ENCODE measurements around the gene SCFD2. TPM values are rescaled to one million over a fixed set of nuclear protein-coding genes. Genes with fewer than 3 reads are reported as not detected.

The SCFD2 gene
- total and polyA plus RNA-seq, 12 donors, result 2.9 to 15.0 (median 9.7) TPM

GRCh38 chr4:53089936-53090729 lies 275.7 kb downstream of the SCFD2 start:
- intact Hi-C loops (cut with DNase I), result loop anchor here in 2 of 10 donors (10.0 kb wide), 2 partner anchors 55 to 75 kb away; no protein-coding TSS in a partner anchor
- peaks cover 0 to 30% (median 8%) of the 10 kb centered on the region in 9 donors for H3K4me1 ChIP-seq
- peak in 6 of 8 donors; percentile 29 to 51 (median 44) for ATAC-seq

GRCh38 chr4:53088152-53088551 lies 277.7 kb downstream of the SCFD2 start:
- peak in 1 of 8 donors; percentile 55 for ATAC-seq
- Histone ChIP-seq H3K27me3 (no peaks in the 10 kb centered on the region), H3K36me3 (no peaks in the 10 kb centered on the region), H3K4me3 (no peak overlapping the region), H3K4me1 (peaks cover 0 to 30% (median 8%) of the 10 kb centered on the region in 9 donors), H3K27ac (no peak overlapping the region), H3K9me3 (peaks cover 0 to 37% (median 11%) of the 10 kb centered on the region in 11 donors)
- intact Hi-C loops (cut with DNase I), result loop anchor here in 2 of 10 donors (10.0 kb wide), 2 partner anchors 53 to 77 kb away; no protein-coding TSS in a partner anchor
- DNase-seq, result no peak
- WGBS, 2 donors, result 66 to 90% methylated on average over 1 of the region's 1 CpG
- no peak for TF ChIP-seq CTCF (IDR thresholded peaks at IDR 0.05)

More at GRCh38 chr4:53089936-53090729, 275.7 kb downstream of the SCFD2 start:
- no peak for DNase-seq
- no peaks in the 10 kb centered on the region for H3K27me3 ChIP-seq
- no peak overlapping the region for H3K4me3 ChIP-seq
- H3K27ac ChIP-seq, result peak overlapping the region in 1 of 10 donors; percentile 11
- no peaks in the 10 kb centered on the region for H3K36me3 ChIP-seq
- H3K9me3 ChIP-seq, result peaks cover 0 to 18% (median 7%) of the 10 kb centered on the region in 11 donors
- no peak for TF ChIP-seq CTCF (IDR thresholded peaks at IDR 0.05)

GRCh38 chr4:53076374-53076958 lies 289.4 kb downstream of the SCFD2 start:
- H3K27ac ChIP-seq, result no peak overlapping the region
- no peaks in the 10 kb centered on the region for H3K9me3 ChIP-seq
- no peak for TF ChIP-seq CTCF (IDR thresholded peaks at IDR 0.05)
- intact Hi-C loops (cut with DNase I), result no loop called here
- H3K36me3 ChIP-seq, result no peaks in the 10 kb centered on the region
- ATAC-seq, result peak in 7 of 8 donors; percentile 46 to 92 (median 88)
- no peak overlapping the region for H3K4me3 ChIP-seq
- WGBS, 2 donors, result 43 to 62% methylated on average over 8 of the region's 8 CpGs
- H3K4me1 ChIP-seq, result peaks cover 0 to 12% (median 4%) of the 10 kb centered on the region in 9 donors
- DNase-seq, result peak in 1 of 2 donors; percentile 8
- no peaks in the 10 kb centered on the region for H3K27me3 ChIP-seq

DNA sequence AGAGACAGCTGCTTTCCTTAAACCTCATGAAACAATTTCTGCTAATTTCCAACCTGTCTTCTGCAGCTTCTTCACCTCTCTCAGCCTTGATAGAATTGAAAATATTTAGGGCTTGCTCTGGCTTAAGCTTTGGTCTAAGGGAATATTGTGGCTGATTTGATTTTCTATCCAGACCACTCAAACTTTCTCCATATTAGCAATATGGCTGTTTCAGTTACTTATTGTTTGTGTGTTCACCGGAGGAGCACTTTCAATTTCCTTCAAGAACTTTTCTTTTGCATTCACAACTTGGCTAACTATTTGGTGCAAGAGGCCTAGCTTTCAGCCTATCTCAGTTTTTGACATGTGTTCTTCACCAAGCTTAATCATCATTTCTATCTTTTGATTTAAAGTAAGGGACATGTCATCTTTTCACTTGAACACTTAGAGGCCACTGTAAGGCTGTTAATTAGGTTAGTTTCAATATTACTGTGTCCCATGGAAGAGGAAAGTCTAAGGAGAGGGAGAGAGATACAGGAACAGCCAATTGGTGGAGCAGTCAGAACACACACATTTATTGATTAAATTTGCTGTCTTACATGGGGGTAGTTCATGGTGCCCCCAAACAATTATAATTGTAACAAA lies 290.6 kb downstream of the SCFD2 start:
- Histone ChIP-seq H3K4me1 (peaks cover 0 to 12% (median 4%) of the 10 kb centered on the region in 9 donors), H3K4me3 (no peak overlapping the region), H3K27me3 (no peaks in the 10 kb centered on the region), H3K36me3 (no peaks in the 10 kb centered on the region), H3K27ac (no peak overlapping the region), H3K9me3 (no peaks in the 10 kb centered on the region)
- intact Hi-C loops (cut with DNase I), result no loop called here
- no peak for TF ChIP-seq CTCF (IDR thresholded peaks at IDR 0.05)
- DNase-seq, result no peak
- 97 to 100% methylated on average over 1 of the region's 1 CpG for WGBS, 2 donors
- no peak for ATAC-seq

Data from heart right ventricle (tissue), 16 donors.